HepG2 (cell line): ENCODE data around the gene R3HCC1L. TPM values are rescaled to one million over a fixed set of nuclear protein-coding genes. Genes with fewer than 3 reads are reported as not detected.

Experiments used
- BRCA1 ChIP-seq: sonication (generic); formaldehyde crosslinking; IDR thresholded peaks from 2 replicates; pipeline ENCODE4 v1.4.0; 2020; ENCODE audit warnings: missing genetic modification reagents
- BRD4 ChIP-seq: sonication (generic); formaldehyde crosslinking; IDR thresholded peaks from 2 replicates; pipeline ENCODE4 v1.4.0; 2020; ENCODE audit warnings: missing genetic modification reagents
- ELF3 ChIP-seq: IDR thresholded peaks from 2 replicates; pipeline ENCODE4 v1.6.1; 2016; ENCODE audit warnings: missing genetic modification reagents, missing compliant biosample characterization
- FOXP1 ChIP-seq, 2 experiments: fragments of 450-650 bp in 1 of 2; IDR thresholded peaks; 2 replicates each; pipeline ENCODE4 v1.6.1; 2017 to 2018; ENCODE audit warnings: antibody characterized with exemption in 1 of 2
- FUBP1 ChIP-seq: sonication (generic); formaldehyde crosslinking; IDR thresholded peaks from 2 replicates; pipeline ENCODE4 v1.5.1; 2020; ENCODE audit warnings: missing genetic modification reagents, mild to moderate bottlenecking, borderline replicate concordance
- HOXA5 ChIP-seq: sonication (generic); formaldehyde crosslinking; IDR thresholded peaks from 2 replicates; pipeline ENCODE4 v1.4.0; 2020; ENCODE audit warnings: missing genetic modification reagents
- KDM5A ChIP-seq: fragments of 200-600 bp; sonication (generic); IDR thresholded peaks from 2 replicates; pipeline ENCODE4 v1.7.0; 2018; ENCODE audit warnings: antibody characterized with exemption, mild to moderate bottlenecking, low read length, borderline replicate concordance
- KLF16 ChIP-seq, 2 experiments: sonication (generic) in 1 of 2; formaldehyde crosslinking in 1 of 2; IDR thresholded peaks; 2 replicates each; pipeline versions ENCODE4 v1.6.1 to v1.8.0; 2016 to 2023; ENCODE audit warnings: missing genetic modification reagents in 2 of 2, missing compliant biosample characterization in 1 of 2
- MEF2D ChIP-seq: sonication (generic); formaldehyde crosslinking; IDR thresholded peaks from 2 replicates; pipeline ENCODE4 v1.5.1; 2020; ENCODE audit warnings: mild to moderate bottlenecking, missing genetic modification reagents
- PPARG ChIP-seq: conservative IDR thresholded peaks from 2 replicates; pipeline ENCODE4 v1.6.1; 2016; ENCODE audit warnings: missing biosample characterization, missing genetic modification reagents
- SAP130 ChIP-seq: IDR thresholded peaks from 2 replicates; pipeline ENCODE4 v1.6.1; 2016; ENCODE audit warnings: low read depth
- SOX5 ChIP-seq: IDR thresholded peaks from 2 replicates; pipeline ENCODE4 v1.6.1; 2016; ENCODE audit warnings: borderline replicate concordance
- ZNF382 ChIP-seq: sonication (generic); formaldehyde crosslinking; IDR thresholded peaks from 2 replicates; pipeline ENCODE4 v1.5.0; 2020; ENCODE audit warnings: missing genetic modification reagents, mild to moderate bottlenecking, borderline replicate concordance
- ZNF609 ChIP-seq: sonication (generic); formaldehyde crosslinking; IDR thresholded peaks from 2 replicates; pipeline ENCODE4 v1.4.0; 2020; ENCODE audit warnings: mild to moderate bottlenecking, missing genetic modification reagents, borderline replicate concordance
- ZNF619 ChIP-seq: sonication (generic); formaldehyde crosslinking; IDR thresholded peaks from 2 replicates; pipeline ENCODE4 v1.4.0; 2020; ENCODE audit warnings: mild to moderate bottlenecking, missing genetic modification reagents
- polyA plus RNA-seq, 8 experiments: library from polyadenylated mRNA; depleted of rRNA in 3 of 8; stranded (reverse) in 7 of 8; unstranded in 1 of 8; fragments of >200 nt; fragmentation: Illumina TruSeq in 4 of 8; extraction: Trizol in 4 of 8; gene quantifications; 2 replicates each; pipeline versions ENCODE4 v1.2.1 to v1.2.3, GENCODE V29; 2011 to 2016; ENCODE audit warnings: low read depth in 4 of 8, missing spikeins in 1 of 8, mixed read lengths in 1 of 8; ENCODE audit not compliant: insufficient read depth in 1 of 8
- total RNA-seq, 5 experiments: library from RNA; depleted of rRNA; stranded (reverse); fragments of >200 nt; fragmentation: Illumina TruSeq; extraction: Trizol; gene quantifications; 2 replicates each; pipeline ENCODE4 v1.2.3, GENCODE V29; 2016; ENCODE audit warnings: low read depth in 1 of 5
- TF ChIP-seq, protein P1 (sequence below): sonication (generic); formaldehyde crosslinking; IDR thresholded peaks from 2 replicates; pipeline ENCODE4 v1.4.0; 2020; ENCODE audit warnings: missing genetic modification reagents

R3HCC1L gene
- total and polyA plus RNA-seq, 2 of the 13 experiments (the other 11 are each of a cell fraction or from before 2014, with no cell fraction given) = 6.5 to 12.2 TPM

DNA sequence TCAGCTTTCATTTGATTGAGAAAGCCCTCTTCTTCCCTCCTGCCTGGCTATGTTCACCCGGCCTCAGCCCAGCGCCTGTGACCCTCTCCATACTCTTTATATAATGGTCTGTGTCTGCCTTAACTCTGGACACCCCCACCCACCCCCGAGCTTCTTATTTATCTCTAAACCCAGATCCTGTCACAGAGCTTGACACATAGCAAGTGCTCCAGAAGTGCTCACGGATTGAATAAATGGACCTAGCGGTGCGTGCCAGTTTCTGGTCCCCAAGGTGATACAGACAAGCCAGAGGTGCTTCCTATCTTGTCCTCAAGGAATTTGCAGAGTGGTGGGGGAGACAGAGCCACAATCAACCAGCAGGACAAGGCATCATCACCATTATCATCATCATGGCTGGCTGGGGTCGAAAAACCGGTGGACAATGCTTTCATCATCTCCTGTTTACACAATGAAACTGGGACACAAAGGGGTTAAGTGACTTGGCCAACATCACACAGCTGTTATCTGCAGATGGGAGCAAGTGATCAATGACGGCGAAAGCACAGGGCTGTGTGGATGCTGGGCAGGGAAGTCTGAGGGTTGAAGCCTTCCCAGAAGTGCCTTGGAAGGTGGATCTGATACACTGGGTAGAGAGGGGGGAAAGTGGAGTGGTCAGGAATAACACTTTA, 135.8 kb downstream of the R3HCC1L start (continued):
- TF ChIP-seq FUBP1 (CRISPR knock-in tag) (no peak), FOXP1 (IDR thresholded peaks at IDR 0.05) (no peak; the same call in 1 of the 2 replicates), FOXP1 (CRISPR knock-in tag; IDR thresholded peaks at IDR 0.05) (peak; percentile 88), HOXA5 (CRISPR knock-in tag) (peak; percentile 55; the same call in 1 of the 2 replicates), BRD4 (CRISPR knock-in tag) (peak; percentile 66; the same call in 1 of the 2 replicates), SAP130 (CRISPR knock-in tag) (peak; percentile 75), KLF16 (CRISPR knock-in tag; IDR thresholded peaks at IDR 0.05) (peak in 1 of 2 experiments; percentile 87; a peak in 2 of 4 replicates), BRCA1 (CRISPR knock-in tag) (no peak), ZNF609 (CRISPR knock-in tag) (peak; percentile 64; the same call in 1 of the 2 replicates), KDM5A (no peak), SOX5 (CRISPR knock-in tag) (peak; percentile 93), MEF2D (CRISPR knock-in tag) (peak; percentile 68; the same call in 1 of the 2 replicates), ZNF619 (CRISPR knock-in tag) (no peak), ZNF382 (CRISPR knock-in tag) (no peak), PPARG (CRISPR knock-in tag) (0 out of 2 replicates have a peak, but pooled peaks have one; percentile 20), ELF3 (CRISPR knock-in tag) (peak; percentile 58)
- TF ChIP-seq, protein P1, sequence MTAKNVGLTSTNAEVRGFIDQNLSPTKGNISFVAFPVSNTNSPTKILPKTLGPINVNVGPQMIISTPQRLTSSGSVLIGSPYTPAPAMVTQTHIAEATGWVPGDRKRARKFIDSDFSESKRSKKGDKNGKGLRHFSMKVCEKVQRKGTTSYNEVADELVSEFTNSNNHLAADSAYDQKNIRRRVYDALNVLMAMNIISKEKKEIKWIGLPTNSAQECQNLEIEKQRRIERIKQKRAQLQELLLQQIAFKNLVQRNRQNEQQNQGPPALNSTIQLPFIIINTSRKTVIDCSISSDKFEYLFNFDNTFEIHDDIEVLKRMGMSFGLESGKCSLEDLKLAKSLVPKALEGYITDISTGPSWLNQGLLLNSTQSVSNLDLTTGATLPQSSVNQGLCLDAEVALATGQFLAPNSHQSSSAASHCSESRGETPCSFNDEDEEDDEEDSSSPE (CRISPR knock-in tag) = no peak
